Measurements from ENCODE around the gene KRT76.

GRCh38 chr12:52814710-52815155 is 37.6 kb upstream of the KRT76 start:
- no peak for TF ChIP-seq EZH2phosphoT487 (IDR thresholded peaks at IDR 0.05; ENCODE audit: borderline replicate concordance)
- TF ChIP-seq ZFX (IDR thresholded peaks at IDR 0.05) = no peak
- TF ChIP-seq SIN3A (IDR thresholded peaks at IDR 0.05; ENCODE audit: low read depth) = no peak
- TF ChIP-seq CTCF (IDR thresholded peaks at IDR 0.05 in 2 of 3, conservative IDR thresholded peaks at IDR 0.05 in 1 of 3; ENCODE audit: borderline replicate concordance in 1 of 3, insufficient read depth in 1 of 3, low read depth in 2 of 3, low read length in 2 of 3) = no peak
- TF ChIP-seq JUND (IDR thresholded peaks at IDR 0.05) = no peak
- no peak for TF ChIP-seq ELF1 (IDR thresholded peaks at IDR 0.05; ENCODE audit: borderline replicate concordance, low read depth)
- no peak for TF ChIP-seq POLR2AphosphoS5 (IDR thresholded peaks at IDR 0.05; ENCODE audit: low read depth, low read length)
- TF ChIP-seq, protein P1, sequence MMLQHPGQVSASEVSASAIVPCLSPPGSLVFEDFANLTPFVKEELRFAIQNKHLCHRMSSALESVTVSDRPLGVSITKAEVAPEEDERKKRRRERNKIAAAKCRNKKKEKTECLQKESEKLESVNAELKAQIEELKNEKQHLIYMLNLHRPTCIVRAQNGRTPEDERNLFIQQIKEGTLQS (IDR thresholded peaks at IDR 0.05) = no peak
